HG02571 (cell line): ENCODE results near the gene MMP23B.

Experiments used
- ATAC-seq: cut with Tn5 transposase; IDR thresholded peaks from one replicate; pipeline ENCODE4 v1.9.1; 2021; ENCODE audit warnings: mild to moderate bottlenecking, moderate library complexity; ENCODE audit not compliant: unreplicated experiment

MMP23B gene

GRCh38 chr1:1618396-1619068, 13.4 kb upstream of the MMP23B start:
- ATAC-seq = no peak

GRCh38 chr1:1619917-1620361, 12.0 kb upstream of the MMP23B start:
- no peak for ATAC-seq

GRCh38 chr1:1620433-1621139, 11.4 kb upstream of the MMP23B start:
- ATAC-seq = no peak

- ATAC-seq = no peak
These were observed 10.6 kb upstream of the MMP23B start for GRCh38 chr1:1621173-1622009.

- no peak for ATAC-seq
These were observed 9.8 kb upstream of the MMP23B start for GRCh38 chr1:1622010-1622787.

GRCh38 chr1:1622788-1623094, 9.2 kb upstream of the MMP23B start:
- ATAC-seq = no peak

- no peak for ATAC-seq
These were observed 8.8 kb upstream of the MMP23B start for GRCh38 chr1:1623181-1623630.

- ATAC-seq = no peak
These were observed 8.1 kb upstream of the MMP23B start for GRCh38 chr1:1623631-1624442.

GRCh38 chr1:1624443-1625403, 7.2 kb upstream of the MMP23B start:
- no peak for ATAC-seq

GRCh38 chr1:1625404-1625775, 6.6 kb upstream of the MMP23B start:
- no peak for ATAC-seq

GRCh38 chr1:1625824-1626206, 6.2 kb upstream of the MMP23B start:
- no peak for ATAC-seq

- no peak for ATAC-seq
These were observed 5.5 kb upstream of the MMP23B start for GRCh38 chr1:1626207-1627141.

GRCh38 chr1:1627261-1627828, 4.6 kb upstream of the MMP23B start:
- no peak for ATAC-seq

GRCh38 chr1:1627829-1628753, 3.9 kb upstream of the MMP23B start:
- ATAC-seq = no peak

- ATAC-seq = no peak
These were observed 3.1 kb upstream of the MMP23B start for GRCh38 chr1:1628754-1629429.
